ENCODE data around the gene NLRP9.

The NLRP9 gene

GRCh38 chr19:55702131-55702627 is 36.0 kb downstream of the NLRP9 start:
- DNase-seq: no peak

GRCh38 chr19:55700813-55701212 is 37.4 kb downstream of the NLRP9 start:
- no peak for DNase-seq

GRCh38 chr19:55699221-55699620 is 39.0 kb downstream of the NLRP9 start:
- DNase-seq: no peak

- DNase-seq: no peak
Measured at GRCh38 chr19:55698256-55698655, 39.9 kb downstream of the NLRP9 start.

GRCh38 chr19:55697698-55698097 is 40.5 kb downstream of the NLRP9 start:
- no peak for DNase-seq

- DNase-seq: no peak
Measured at GRCh38 chr19:55697069-55697440, 41.1 kb downstream of the NLRP9 start.

- DNase-seq: no peak
Measured at GRCh38 chr19:55696301-55697068, 41.7 kb downstream of the NLRP9 start.

- no peak for DNase-seq
Measured at GRCh38 chr19:55695511-55696290, 42.5 kb downstream of the NLRP9 start.

GRCh38 chr19:55694656-55695491 is 43.3 kb downstream of the NLRP9 start:
- DNase-seq: no peak

GRCh38 chr19:55694241-55694655 is 44.0 kb downstream of the NLRP9 start:
- no peak for DNase-seq

- DNase-seq: no peak
Measured at GRCh38 chr19:55693336-55693974, 44.7 kb downstream of the NLRP9 start.

GRCh38 chr19:55692681-55693081 is 45.5 kb downstream of the NLRP9 start:
- DNase-seq: no peak

GRCh38 chr19:55691561-55692481 is 46.4 kb downstream of the NLRP9 start:
- no peak for DNase-seq

GRCh38 chr19:55690769-55691545 is 47.2 kb downstream of the NLRP9 start:
- no peak for DNase-seq

GRCh38 chr19:55690109-55690768 is 48.0 kb downstream of the NLRP9 start:
- DNase-seq: no peak

- no peak for DNase-seq
Measured at GRCh38 chr19:55689411-55690108, 48.6 kb downstream of the NLRP9 start.

GRCh38 chr19:55688422-55689218 is 49.6 kb downstream of the NLRP9 start:
- DNase-seq: no peak

All from activated CD4-positive, alpha-beta T cell treated with anti-CD3 and anti-CD28 coated beads for 4 hours (primary cell).